K562 (cell line): ENCODE data around the gene PSMA4. TPM values are rescaled to one million over a fixed set of nuclear protein-coding genes. Genes with fewer than 3 reads are reported as not detected.
A peak's percentile ranks its signal among the peaks of the same experiment; 100 is the strongest.

ENCODE experiments used
- ARID3A ChIP-seq: IDR thresholded peaks from 2 replicates; pipeline ENCODE4 v1.6.1; 2012; ENCODE audit warnings: low read depth, low read length, improper control_type of control experiment, borderline replicate concordance
- CBX2 ChIP-seq: fragments of 200-600 bp; sonication (generic); IDR thresholded peaks from one replicate; pipeline ENCODE4 v1.6.1; 2012; ENCODE audit warnings: mild to moderate bottlenecking, low read length, inconsistent platforms; ENCODE audit not compliant: insufficient read depth, poor library complexity, severe bottlenecking
- DACH1 ChIP-seq: fragments of 450-650 bp; IDR thresholded peaks from 2 replicates; pipeline ENCODE4 v1.6.1; 2018; ENCODE audit not compliant: partially characterized antibody
- EHMT2 ChIP-seq: fragments of 450-650 bp; IDR thresholded peaks from 2 replicates; pipeline ENCODE4 v1.6.1; 2018; ENCODE audit warnings: antibody characterized with exemption
- GATAD2B ChIP-seq: fragments of 450-650 bp; IDR thresholded peaks from 2 replicates; pipeline ENCODE4 v1.6.1; 2017; ENCODE audit warnings: mild to moderate bottlenecking, borderline replicate concordance
- JUNB ChIP-seq: fragments of 450-650 bp; formaldehyde crosslinking; conservative IDR thresholded peaks from 2 replicates; pipeline ENCODE4 v1.4.0; 2020; ENCODE audit warnings: mild to moderate bottlenecking
- MYC ChIP-seq, 2 experiments: fragments of 250-450 bp in 1 of 2; sonication (Bioruptor Pico) in 1 of 2; IDR thresholded peaks; 2 replicates each; pipeline versions ENCODE4 v1.5.1 to v1.6.1; 2012 to 2021; ENCODE audit warnings: low read depth in 2 of 2, borderline replicate concordance in 1 of 2, improper control_type of control experiment in 1 of 2, low read length in 1 of 2, mild to moderate bottlenecking in 1 of 2, moderate library complexity in 1 of 2
- NFATC3 ChIP-seq: fragments of 450-650 bp; IDR thresholded peaks from 2 replicates; pipeline ENCODE4 v1.6.1; 2017; ENCODE audit warnings: mild to moderate bottlenecking
- POLR2A ChIP-seq: fragments of 450-650 bp; conservative IDR thresholded peaks from 2 replicates; pipeline ENCODE4 v1.6.1; 2016
- POLR2AphosphoS2 ChIP-seq: IDR thresholded peaks from 2 replicates; pipeline ENCODE4 v1.6.1; 2012; ENCODE audit warnings: low read length, improper control_type of control experiment
- RBM22 ChIP-seq: fragments of 200-400 bp; formaldehyde crosslinking; IDR thresholded peaks from 2 replicates; pipeline ENCODE4 v1.6.1; 2018; ENCODE audit warnings: low read length, low read depth; ENCODE audit not compliant: poor library complexity, severe bottlenecking
- SMARCA4 ChIP-seq: fragments of 450-650 bp; IDR thresholded peaks from 2 replicates; pipeline ENCODE4 v1.6.1; 2016
- SMARCB1 ChIP-seq: IDR thresholded peaks from 2 replicates; pipeline ENCODE4 v1.6.1; 2011; ENCODE audit warnings: improper control_type of control experiment, low read depth; ENCODE audit not compliant: insufficient read length
- SMARCC2 ChIP-seq: fragments of 450-650 bp; IDR thresholded peaks from 2 replicates; pipeline ENCODE4 v1.6.1; 2017; ENCODE audit warnings: antibody characterized with exemption, moderate library complexity, mild to moderate bottlenecking, low read depth
- ZKSCAN1 ChIP-seq: fragments of 150-350 bp; IDR thresholded peaks from 2 replicates; pipeline ENCODE4 v1.6.1; 2016; ENCODE audit warnings: low read depth, low read length
- polyA plus RNA-seq, 8 experiments: library from polyadenylated mRNA; depleted of rRNA in 4 of 8; stranded (reverse) in 5 of 8; unstranded in 3 of 8; fragments of >200 nt; fragmentation: Nextera tagmentation in 2 of 8; fragmentation: Illumina TruSeq in 1 of 8; extraction: Ambion mirVana in 2 of 8; extraction: Trizol in 1 of 8; gene quantifications; 2 replicates each; pipeline versions ENCODE4 v1.2.1 to v1.2.3, GENCODE V29; 2011 to 2014; ENCODE audit warnings: inconsistent platforms in 1 of 8, missing spikeins in 1 of 8
- total RNA-seq, 7 experiments: library from RNA; depleted of rRNA in 6 of 7; stranded (reverse); fragments of >200 nt in 6 of 7; fragmentation: Illumina TruSeq in 2 of 7; extraction: Trizol in 2 of 7; gene quantifications; 2 replicates each; pipeline versions ENCODE4 v1.2.1 to v1.2.3, GENCODE V29; 2011 to 2021; ENCODE audit warnings: low replicate concordance in 1 of 7
- TF ChIP-seq, protein P1 (sequence below), 2 experiments: fragments of 450-650 bp; formaldehyde crosslinking in 1 of 2; IDR thresholded peaks; 2 replicates each; pipeline versions ENCODE4 v1.4.0 to v1.6.1; 2014 to 2020; ENCODE audit warnings: mild to moderate bottlenecking in 2 of 2, borderline replicate concordance in 1 of 2, low read depth in 1 of 2
- TF ChIP-seq, protein P2 (sequence below): fragments of 450-650 bp; IDR thresholded peaks from 2 replicates; pipeline ENCODE4 v1.6.1; 2017; ENCODE audit warnings: mild to moderate bottlenecking, moderate library complexity

Gene PSMA4
- total and polyA plus RNA-seq, 9 of the 15 experiments (the other 6 are each of a cell fraction or from before 2014, with no cell fraction given) = 304 to 1,857 (median 666) TPM

GRCh38 chr15:78565097-78565950 lies 25.1 kb downstream of the PSMA4 start, which contains the start of gene CHRNA5 (continued):
- TF ChIP-seq, protein P1, sequence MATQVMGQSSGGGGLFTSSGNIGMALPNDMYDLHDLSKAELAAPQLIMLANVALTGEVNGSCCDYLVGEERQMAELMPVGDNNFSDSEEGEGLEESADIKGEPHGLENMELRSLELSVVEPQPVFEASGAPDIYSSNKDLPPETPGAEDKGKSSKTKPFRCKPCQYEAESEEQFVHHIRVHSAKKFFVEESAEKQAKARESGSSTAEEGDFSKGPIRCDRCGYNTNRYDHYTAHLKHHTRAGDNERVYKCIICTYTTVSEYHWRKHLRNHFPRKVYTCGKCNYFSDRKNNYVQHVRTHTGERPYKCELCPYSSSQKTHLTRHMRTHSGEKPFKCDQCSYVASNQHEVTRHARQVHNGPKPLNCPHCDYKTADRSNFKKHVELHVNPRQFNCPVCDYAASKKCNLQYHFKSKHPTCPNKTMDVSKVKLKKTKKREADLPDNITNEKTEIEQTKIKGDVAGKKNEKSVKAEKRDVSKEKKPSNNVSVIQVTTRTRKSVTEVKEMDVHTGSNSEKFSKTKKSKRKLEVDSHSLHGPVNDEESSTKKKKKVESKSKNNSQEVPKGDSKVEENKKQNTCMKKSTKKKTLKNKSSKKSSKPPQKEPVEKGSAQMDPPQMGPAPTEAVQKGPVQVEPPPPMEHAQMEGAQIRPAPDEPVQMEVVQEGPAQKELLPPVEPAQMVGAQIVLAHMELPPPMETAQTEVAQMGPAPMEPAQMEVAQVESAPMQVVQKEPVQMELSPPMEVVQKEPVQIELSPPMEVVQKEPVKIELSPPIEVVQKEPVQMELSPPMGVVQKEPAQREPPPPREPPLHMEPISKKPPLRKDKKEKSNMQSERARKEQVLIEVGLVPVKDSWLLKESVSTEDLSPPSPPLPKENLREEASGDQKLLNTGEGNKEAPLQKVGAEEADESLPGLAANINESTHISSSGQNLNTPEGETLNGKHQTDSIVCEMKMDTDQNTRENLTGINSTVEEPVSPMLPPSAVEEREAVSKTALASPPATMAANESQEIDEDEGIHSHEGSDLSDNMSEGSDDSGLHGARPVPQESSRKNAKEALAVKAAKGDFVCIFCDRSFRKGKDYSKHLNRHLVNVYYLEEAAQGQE (IDR thresholded peaks at IDR 0.05; ENCODE audit: borderline replicate concordance) = no peak; the same call in 1 of the 2 replicates
- TF ChIP-seq, protein P1 (CRISPR knock-in tag; IDR thresholded peaks at IDR 0.05; ENCODE audit: low read depth) = no peak
- no peak for TF ChIP-seq POLR2AphosphoS2
- no peak for TF ChIP-seq JUNB
- no peak for TF ChIP-seq NFATC3
- TF ChIP-seq SMARCC2 = peak; percentile 35; the same call in 1 of the 2 replicates
- no peak for TF ChIP-seq RBM22
- TF ChIP-seq DACH1 = peak; percentile 16
- TF ChIP-seq POLR2A = peak; percentile 77
- peak; percentile 63 for TF ChIP-seq SMARCA4
- no peak for TF ChIP-seq CBX2
- no peak for TF ChIP-seq ZKSCAN1
- peak; percentile 70 for TF ChIP-seq MYC (IDR thresholded peaks at IDR 0.05; ENCODE audit: low read depth, low read length)
- no peak for TF ChIP-seq MYC (CRISPR knock-in tag; IDR thresholded peaks at IDR 0.05; ENCODE audit: borderline replicate concordance, low read depth)
- TF ChIP-seq, protein P2, sequence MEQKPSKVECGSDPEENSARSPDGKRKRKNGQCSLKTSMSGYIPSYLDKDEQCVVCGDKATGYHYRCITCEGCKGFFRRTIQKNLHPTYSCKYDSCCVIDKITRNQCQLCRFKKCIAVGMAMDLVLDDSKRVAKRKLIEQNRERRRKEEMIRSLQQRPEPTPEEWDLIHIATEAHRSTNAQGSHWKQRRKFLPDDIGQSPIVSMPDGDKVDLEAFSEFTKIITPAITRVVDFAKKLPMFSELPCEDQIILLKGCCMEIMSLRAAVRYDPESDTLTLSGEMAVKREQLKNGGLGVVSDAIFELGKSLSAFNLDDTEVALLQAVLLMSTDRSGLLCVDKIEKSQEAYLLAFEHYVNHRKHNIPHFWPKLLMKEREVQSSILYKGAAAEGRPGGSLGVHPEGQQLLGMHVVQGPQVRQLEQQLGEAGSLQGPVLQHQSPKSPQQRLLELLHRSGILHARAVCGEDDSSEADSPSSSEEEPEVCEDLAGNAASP = no peak
- TF ChIP-seq ARID3A = no peak
- no peak for TF ChIP-seq EHMT2
- peak; percentile 81 for TF ChIP-seq GATAD2B
- TF ChIP-seq SMARCB1 = no peak
